Testis (tissue), 2 donors: ENCODE data around the gene CRLF3.
"Not testable (repeated sequence)": the region's sequence is repeated elsewhere in the genome, so short reads cannot be mapped to it uniquely, and the experiment has no call there.

Experiments
- CTCF ChIP-seq, 3 experiments: fragments of 450-650 bp in 2 of 3; fragments of 200-600 bp in 1 of 3; sonication (generic) in 1 of 3; IDR thresholded peaks; one replicate each; pipeline ENCODE4 v1.5.1; 2016 to 2019; ENCODE audit warnings: antibody characterized with exemption in 3 of 3, mild to moderate bottlenecking in 2 of 3, moderate library complexity in 1 of 3
- POLR2A ChIP-seq: fragments of 450-650 bp; IDR thresholded peaks from one replicate; pipeline ENCODE4 v1.6.1; 2017; ENCODE audit warnings: antibody characterized with exemption, mild to moderate bottlenecking, moderate library complexity

- TF ChIP-seq POLR2A; CTCF (IDR thresholded peaks at IDR 0.05): not testable (repeated sequence)
These were observed 90.3 kb downstream of the CRLF3 start for GRCh38 chr17:30734153-30734552.
